Mesothelial cell of epicardium (in vitro differentiated cells): ENCODE data around the gene SRP54. TPM values are rescaled to one million over a fixed set of nuclear protein-coding genes. Genes with fewer than 3 reads are reported as not detected.

ENCODE experiments used
- DNase-seq, 2 experiments: peaks; one replicate each; pipeline ENCODE4 v3.0.0; 2021; ENCODE audit warnings: low spot score in 2 of 2; ENCODE audit not compliant: unreplicated experiment in 2 of 2
- H3K27ac Mint-ChIP-seq: 2 replicates; pipeline ENCODE4 v1.8.0; 2021; ENCODE audit warnings: mixed read lengths
- H3K27me3 Mint-ChIP-seq: 2 replicates; pipeline ENCODE4 v1.8.0; 2021; ENCODE audit warnings: low read depth, mixed read lengths
- H3K36me3 Mint-ChIP-seq: 2 replicates; pipeline ENCODE4 v1.8.0; 2021; ENCODE audit warnings: mixed read lengths
- H3K4me1 Mint-ChIP-seq: 2 replicates; pipeline ENCODE4 v1.8.0; 2021; ENCODE audit warnings: mixed read lengths
- H3K4me3 Mint-ChIP-seq: 2 replicates; pipeline ENCODE4 v1.8.0; 2021; ENCODE audit warnings: mild to moderate bottlenecking, moderate library complexity, mixed read lengths
- H3K9me3 Mint-ChIP-seq: 2 replicates; pipeline ENCODE4 v1.8.0; 2021; ENCODE audit warnings: mixed read lengths
- CTCF ChIP-seq: fragments of 200-600 bp; sonication (generic); IDR thresholded peaks from one replicate; pipeline ENCODE4 v1.5.0; 2021; ENCODE audit warnings: antibody characterized with exemption; ENCODE audit not compliant: unreplicated experiment
- total RNA-seq: library from RNA; stranded (reverse); gene quantifications from 3 replicates; pipeline ENCODE4 v1.2.1, GENCODE V29; 2021

Gene SRP54
- total RNA-seq, 1 donor from 2014 or later: 61.2 TPM

DNA sequence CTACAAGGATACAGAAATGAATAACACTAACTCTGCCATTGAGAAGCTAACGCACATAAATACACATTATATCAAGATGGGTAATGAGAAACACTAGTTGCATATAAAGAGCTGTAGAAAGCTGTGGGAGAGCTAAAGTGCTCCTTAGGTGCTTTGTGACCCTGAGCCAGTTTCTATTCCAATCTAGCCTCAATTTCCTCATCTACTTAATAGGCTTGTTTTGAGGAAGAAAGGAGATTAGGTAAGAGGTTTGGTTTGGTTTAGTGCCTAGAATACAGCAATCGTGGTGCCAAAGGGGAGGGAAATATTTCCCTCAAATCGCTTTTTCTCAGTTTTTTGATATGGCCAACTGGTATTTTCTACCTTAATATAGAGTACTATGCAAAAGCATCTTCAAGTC is 994 bp downstream of the SRP54 start:
- H3K36me3 Mint-ChIP-seq: peaks cover 2% of the 10 kb centered on the region
- H3K27me3 Mint-ChIP-seq: no peaks in the 10 kb centered on the region
- no peaks in the 10 kb centered on the region for H3K9me3 Mint-ChIP-seq
- peaks cover 15% of the 10 kb centered on the region for H3K4me1 Mint-ChIP-seq
- no peak for DNase-seq
- no peak overlapping the region for H3K27ac Mint-ChIP-seq
- H3K4me3 Mint-ChIP-seq: no peak overlapping the region
- TF ChIP-seq CTCF: no peak

GRCh38 chr14:34985740-34986139 is 2.9 kb downstream of the SRP54 start:
- DNase-seq: no peak
- H3K9me3 Mint-ChIP-seq: no peaks in the 10 kb centered on the region
- no peak for TF ChIP-seq CTCF
- H3K27ac Mint-ChIP-seq: no peak overlapping the region
- peaks cover 2% of the 10 kb centered on the region for H3K36me3 Mint-ChIP-seq
- H3K4me3 Mint-ChIP-seq: no peak overlapping the region
- H3K4me1 Mint-ChIP-seq: peaks cover 15% of the 10 kb centered on the region
- H3K27me3 Mint-ChIP-seq: no peaks in the 10 kb centered on the region

DNA sequence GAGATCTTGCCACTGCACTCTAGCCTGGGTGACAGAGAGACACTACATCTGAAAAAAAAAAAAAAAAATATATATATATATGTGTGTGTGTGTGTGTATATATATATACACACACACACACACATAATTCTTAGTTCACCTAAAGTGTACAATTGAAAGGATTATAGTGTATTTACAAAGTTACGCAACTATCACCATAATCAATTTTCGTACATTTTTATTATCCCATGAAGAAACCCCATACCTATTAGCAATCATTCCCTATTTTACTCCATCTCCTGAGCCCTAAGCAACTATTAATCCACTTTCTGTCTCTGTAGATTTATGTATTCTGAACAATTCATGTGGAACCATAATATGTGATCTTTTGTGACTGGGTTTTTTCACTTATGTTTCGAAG is 4.4 kb downstream of the SRP54 start:
- DNase-seq: no peak
- Mint-ChIP-seq H3K36me3 (peaks cover 2% of the 10 kb centered on the region), H3K27me3 (no peaks in the 10 kb centered on the region), H3K27ac (no peak overlapping the region), H3K4me1 (peaks cover 15% of the 10 kb centered on the region), H3K9me3 (no peaks in the 10 kb centered on the region), H3K4me3 (no peak overlapping the region)
- no peak for TF ChIP-seq CTCF

- H3K9me3 Mint-ChIP-seq: no peaks in the 10 kb centered on the region
- H3K36me3 Mint-ChIP-seq: peaks cover 2% of the 10 kb centered on the region
Observed at GRCh38 chr14:34989762-34990161, 7.0 kb downstream of the SRP54 start.

DNA sequence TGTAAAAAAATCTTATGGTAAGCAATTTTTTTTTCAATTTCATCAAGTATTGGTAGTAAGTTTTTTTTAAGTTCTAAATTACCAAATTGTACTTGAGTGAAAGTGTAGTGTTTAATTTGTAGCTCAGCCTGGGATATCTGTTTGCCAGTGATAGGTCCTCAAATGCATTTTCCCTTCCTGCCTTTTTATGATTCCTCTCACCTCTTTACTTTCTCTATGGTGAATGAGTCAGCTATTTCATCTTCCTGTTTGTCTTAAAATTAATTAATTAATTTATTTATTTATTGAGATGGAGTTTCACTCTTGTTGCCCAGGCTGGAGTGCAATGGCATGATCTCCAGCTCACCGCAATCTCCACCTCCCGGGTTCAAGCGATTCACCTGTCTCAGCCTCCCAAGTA is 10.6 kb downstream of the SRP54 start:
- Mint-ChIP-seq H3K27ac (no peak overlapping the region), H3K4me1 (no peaks in the 10 kb centered on the region), H3K4me3 (no peak overlapping the region), H3K36me3 (peaks cover 2% of the 10 kb centered on the region), H3K27me3 (no peaks in the 10 kb centered on the region), H3K9me3 (no peaks in the 10 kb centered on the region)
- DNase-seq: no peak
- TF ChIP-seq CTCF: no peak

More at GRCh38 chr14:34989762-34990161, 7.0 kb downstream of the SRP54 start:
- H3K27me3 Mint-ChIP-seq: no peaks in the 10 kb centered on the region
- no peak for DNase-seq
- no peak overlapping the region for H3K4me3 Mint-ChIP-seq
- H3K4me1 Mint-ChIP-seq: peaks cover 15% of the 10 kb centered on the region
- no peak overlapping the region for H3K27ac Mint-ChIP-seq
- TF ChIP-seq CTCF: no peak

DNA sequence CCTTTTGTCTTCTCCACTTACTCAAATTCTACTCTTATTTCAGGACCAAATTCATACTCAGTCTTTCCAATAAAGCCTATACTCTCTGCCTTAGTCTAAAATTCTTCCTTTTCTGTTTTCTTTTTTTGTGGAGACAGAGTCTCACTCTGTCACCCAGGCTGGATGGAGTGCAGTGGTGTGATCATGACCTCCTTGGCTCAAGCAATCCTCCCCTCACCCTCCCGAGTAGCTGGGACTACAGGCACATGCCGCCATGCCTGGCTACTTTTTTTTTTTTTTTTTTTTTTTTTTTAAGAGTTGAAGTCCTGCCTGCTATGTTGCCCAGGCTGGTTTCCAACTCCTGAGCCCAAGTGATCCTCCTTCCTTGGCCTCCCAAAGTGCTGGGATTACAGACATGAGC is 11.9 kb downstream of the SRP54 start:
- Mint-ChIP-seq H3K9me3 (no peaks in the 10 kb centered on the region), H3K36me3 (peaks cover 2% of the 10 kb centered on the region), H3K27ac (no peak overlapping the region), H3K4me1 (no peaks in the 10 kb centered on the region), H3K4me3 (no peak overlapping the region), H3K27me3 (no peaks in the 10 kb centered on the region)
- no peak for DNase-seq
- TF ChIP-seq CTCF: no peak
